HEK293 (cell line): ENCODE results near the gene PODN.

ENCODE experiments used
- CTCF ChIA-PET: fragments of 350-600 bp; formaldehyde crosslinking; extraction: SDS; loops from one replicate; lab custom pipeline; 2021; ENCODE audit warnings: antibody characterized with exemption; lab: Yijun Ruan, JAX
- POLR2A ChIA-PET: fragments of 300-600 bp; formaldehyde crosslinking; extraction: SDS; loops from one replicate; lab custom pipeline; 2020; ENCODE audit warnings: antibody characterized with exemption, inconsistent platforms; lab: Yijun Ruan, JAX
- H3K27ac ChIP-seq: fragments of 200-500 bp; sonication (Bioruptor generic); 2 replicates; pipeline ENCODE4 v1.5.1; 2014; ENCODE audit warnings: low read depth, low read length, control low read depth, inconsistent platforms; ENCODE audit errors: extremely low read depth
- H3K36me3 ChIP-seq, 2 experiments: fragments of 200-500 bp in 1 of 2; sonication (Bioruptor generic) in 1 of 2; 1 replicate in 1 of 2; 2 replicates in 1 of 2; pipeline ENCODE4 v1.5.1; 2014 to 2017; ENCODE audit warnings: inconsistent platforms in 2 of 2, low read length in 2 of 2; ENCODE audit not compliant: control insufficient read depth in 2 of 2, insufficient read depth in 1 of 2
- H3K4me1 ChIP-seq: fragments of 200-500 bp; sonication (Bioruptor generic); 2 replicates; pipeline ENCODE4 v1.5.1; 2014; ENCODE audit warnings: mild to moderate bottlenecking, low read length, inconsistent platforms; ENCODE audit not compliant: control insufficient read depth, insufficient read depth
- H3K4me3 ChIP-seq: 2 replicates; pipeline ENCODE4 v1.5.1; 2011; ENCODE audit warnings: low read depth, mild to moderate bottlenecking, control low read depth, low read length, moderate library complexity
- H3K9me3 ChIP-seq: fragments of 200-500 bp; sonication (Bioruptor generic); 2 replicates; pipeline ENCODE4 v1.5.1; 2014; ENCODE audit warnings: low read depth, low read length, inconsistent platforms; ENCODE audit not compliant: control insufficient read depth, insufficient read depth
- HOXA7 ChIP-seq: sonication (generic); formaldehyde crosslinking; IDR thresholded peaks from 2 replicates; pipeline ENCODE4 v1.8.1; 2022; ENCODE audit warnings: missing genetic modification reagents, borderline replicate concordance
- MZF1 ChIP-seq: fragments of 450-650 bp; formaldehyde crosslinking; IDR thresholded peaks from 2 replicates; pipeline ENCODE4 v1.5.1; 2017; ENCODE audit warnings: missing biosample characterization, missing genetic modification characterization, borderline replicate concordance
- OVOL3 ChIP-seq: fragments of 450-650 bp; formaldehyde crosslinking; IDR thresholded peaks from 2 replicates; pipeline ENCODE4 v1.5.1; 2016; ENCODE audit warnings: missing biosample characterization, missing genetic modification characterization
- TRIM28 ChIP-seq: IDR thresholded peaks from 2 replicates; pipeline ENCODE4 v1.6.1; 2011; ENCODE audit warnings: low read length, control low read depth, borderline replicate concordance
- YY2 ChIP-seq: fragments of 450-650 bp; formaldehyde crosslinking; IDR thresholded peaks from 2 replicates; pipeline ENCODE4 v1.5.1; 2016; ENCODE audit warnings: missing biosample characterization, missing genetic modification characterization
- ZFP69B ChIP-seq: fragments of 450-650 bp; formaldehyde crosslinking; IDR thresholded peaks from 2 replicates; pipeline ENCODE4 v1.5.1; 2016; ENCODE audit warnings: missing biosample characterization, missing genetic modification characterization
- ZNF324 ChIP-seq: fragments of 450-650 bp; formaldehyde crosslinking; IDR thresholded peaks from 2 replicates; pipeline ENCODE4 v1.5.1; 2016; ENCODE audit warnings: missing biosample characterization, missing genetic modification characterization
- ZNF341 ChIP-seq: fragments of 450-650 bp; formaldehyde crosslinking; IDR thresholded peaks from 2 replicates; pipeline ENCODE4; 2016; ENCODE audit warnings: low read depth, missing biosample characterization, missing genetic modification characterization
- ZNF394 ChIP-seq: fragments of 450-650 bp; formaldehyde crosslinking; IDR thresholded peaks from 2 replicates; pipeline ENCODE4 v1.5.1; 2016; ENCODE audit warnings: missing biosample characterization, missing genetic modification characterization, mild to moderate bottlenecking, moderate library complexity, borderline replicate concordance
- ZNF707 ChIP-seq: fragments of 450-650 bp; formaldehyde crosslinking; IDR thresholded peaks from 2 replicates; pipeline ENCODE4 v1.5.1; 2016; ENCODE audit warnings: missing biosample characterization, missing genetic modification characterization
- ZNF791 ChIP-seq: fragments of 450-650 bp; formaldehyde crosslinking; IDR thresholded peaks from 2 replicates; pipeline ENCODE4 v1.5.1; 2016; ENCODE audit warnings: missing biosample characterization, missing genetic modification characterization
- ZSCAN23 ChIP-seq: fragments of 450-650 bp; formaldehyde crosslinking; IDR thresholded peaks from 2 replicates; pipeline ENCODE4 v1.5.1; 2016; ENCODE audit warnings: missing biosample characterization, missing genetic modification characterization
- TF ChIP-seq, protein P1 (sequence below): fragments of 450-650 bp; formaldehyde crosslinking; IDR thresholded peaks from 2 replicates; pipeline ENCODE4 v1.5.1; 2016; ENCODE audit warnings: missing biosample characterization, missing genetic modification characterization
- TF ChIP-seq, protein P2 (sequence below): fragments of 450-650 bp; formaldehyde crosslinking; IDR thresholded peaks from 2 replicates; pipeline ENCODE4 v1.5.1; 2017; ENCODE audit warnings: missing biosample characterization, missing genetic modification characterization
- TF ChIP-seq, protein P3 (sequence below): fragments of 450-650 bp; formaldehyde crosslinking; IDR thresholded peaks from 2 replicates; pipeline ENCODE4 v1.5.1; 2016; ENCODE audit warnings: missing biosample characterization, missing genetic modification characterization
- TF ChIP-seq, protein P4 (sequence below): fragments of 450-650 bp; formaldehyde crosslinking; IDR thresholded peaks from 2 replicates; pipeline ENCODE4 v1.5.1; 2016; ENCODE audit warnings: missing biosample characterization, missing genetic modification characterization
- TF ChIP-seq, protein P5 (sequence below): fragments of 450-650 bp; formaldehyde crosslinking; IDR thresholded peaks from 2 replicates; pipeline ENCODE4 v1.5.1; 2016; ENCODE audit warnings: missing biosample characterization, missing genetic modification characterization
- TF ChIP-seq, protein P6 (sequence below): fragments of 450-650 bp; formaldehyde crosslinking; IDR thresholded peaks from 2 replicates; pipeline ENCODE4 v1.5.1; 2017; ENCODE audit warnings: missing biosample characterization, mild to moderate bottlenecking, missing genetic modification characterization, moderate library complexity
- TF ChIP-seq, protein P7 (sequence below): fragments of 450-650 bp; formaldehyde crosslinking; IDR thresholded peaks from 2 replicates; pipeline ENCODE4 v1.5.1; 2016; ENCODE audit warnings: missing biosample characterization, missing genetic modification characterization
- TF ChIP-seq, protein P8 (sequence below): fragments of 450-650 bp; formaldehyde crosslinking; IDR thresholded peaks from 2 replicates; pipeline ENCODE4 v1.5.1; 2016; ENCODE audit warnings: missing biosample characterization, missing genetic modification characterization

PODN gene

DNA sequence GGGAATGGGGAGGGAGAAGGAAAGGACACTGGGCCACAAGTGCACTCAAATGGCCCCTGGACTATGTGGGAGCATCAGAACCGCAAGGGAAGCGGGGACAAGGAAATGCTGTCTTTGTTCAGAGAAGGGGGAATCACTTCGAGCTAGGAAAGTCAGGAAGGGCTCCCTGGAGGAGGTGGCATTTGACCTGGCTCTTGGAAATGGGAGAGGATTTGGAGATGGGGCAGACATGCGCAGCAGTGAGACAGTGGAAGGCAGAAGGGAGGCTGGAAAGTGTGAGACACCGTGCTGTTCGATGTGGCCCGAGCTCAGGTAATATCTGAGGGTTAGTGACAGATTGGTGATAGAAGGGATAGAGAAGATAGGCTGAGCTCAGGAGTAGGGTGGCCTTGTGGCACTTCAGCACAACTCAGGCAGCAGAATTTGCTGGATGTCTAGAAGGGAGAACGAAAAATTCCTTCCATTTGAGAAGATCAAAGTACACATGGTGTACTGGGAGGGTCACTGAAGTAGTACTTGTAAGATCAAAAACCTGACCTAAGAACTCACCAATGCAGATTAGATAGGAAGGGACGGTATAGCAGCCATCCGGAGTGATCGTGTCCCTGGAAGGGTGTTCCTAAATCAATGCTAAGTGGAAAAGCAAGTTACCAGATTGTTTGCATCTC, 55.1 kb downstream of the PODN start:
- H3K27ac ChIP-seq: no peak overlapping the region
- no peaks in the 10 kb centered on the region for H3K9me3 ChIP-seq
- no peaks in the 10 kb centered on the region for H3K36me3 ChIP-seq
- ChIA-PET POLR2A (no interaction called here), CTCF (interaction anchor here (0.6 kb wide), 1 partner anchor 140 kb away, joined by 3 read pairs; no protein-coding TSS in a partner anchor)
- H3K4me1 ChIP-seq: peaks cover 4% of the 10 kb centered on the region; the same call in 1 of the 2 replicates
- TF ChIP-seq, protein P1, sequence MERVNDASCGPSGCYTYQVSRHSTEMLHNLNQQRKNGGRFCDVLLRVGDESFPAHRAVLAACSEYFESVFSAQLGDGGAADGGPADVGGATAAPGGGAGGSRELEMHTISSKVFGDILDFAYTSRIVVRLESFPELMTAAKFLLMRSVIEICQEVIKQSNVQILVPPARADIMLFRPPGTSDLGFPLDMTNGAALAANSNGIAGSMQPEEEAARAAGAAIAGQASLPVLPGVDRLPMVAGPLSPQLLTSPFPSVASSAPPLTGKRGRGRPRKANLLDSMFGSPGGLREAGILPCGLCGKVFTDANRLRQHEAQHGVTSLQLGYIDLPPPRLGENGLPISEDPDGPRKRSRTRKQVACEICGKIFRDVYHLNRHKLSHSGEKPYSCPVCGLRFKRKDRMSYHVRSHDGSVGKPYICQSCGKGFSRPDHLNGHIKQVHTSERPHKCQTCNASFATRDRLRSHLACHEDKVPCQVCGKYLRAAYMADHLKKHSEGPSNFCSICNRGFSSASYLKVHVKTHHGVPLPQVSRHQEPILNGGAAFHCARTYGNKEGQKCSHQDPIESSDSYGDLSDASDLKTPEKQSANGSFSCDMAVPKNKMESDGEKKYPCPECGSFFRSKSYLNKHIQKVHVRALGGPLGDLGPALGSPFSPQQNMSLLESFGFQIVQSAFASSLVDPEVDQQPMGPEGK (tag by site-specific recombination): no peak
- TF ChIP-seq, protein P2, sequence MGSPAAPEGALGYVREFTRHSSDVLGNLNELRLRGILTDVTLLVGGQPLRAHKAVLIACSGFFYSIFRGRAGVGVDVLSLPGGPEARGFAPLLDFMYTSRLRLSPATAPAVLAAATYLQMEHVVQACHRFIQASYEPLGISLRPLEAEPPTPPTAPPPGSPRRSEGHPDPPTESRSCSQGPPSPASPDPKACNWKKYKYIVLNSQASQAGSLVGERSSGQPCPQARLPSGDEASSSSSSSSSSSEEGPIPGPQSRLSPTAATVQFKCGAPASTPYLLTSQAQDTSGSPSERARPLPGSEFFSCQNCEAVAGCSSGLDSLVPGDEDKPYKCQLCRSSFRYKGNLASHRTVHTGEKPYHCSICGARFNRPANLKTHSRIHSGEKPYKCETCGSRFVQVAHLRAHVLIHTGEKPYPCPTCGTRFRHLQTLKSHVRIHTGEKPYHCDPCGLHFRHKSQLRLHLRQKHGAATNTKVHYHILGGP (tag by site-specific recombination): no peak
- TF ChIP-seq ZNF707 (tag by site-specific recombination): no peak
- TF ChIP-seq, protein P3, sequence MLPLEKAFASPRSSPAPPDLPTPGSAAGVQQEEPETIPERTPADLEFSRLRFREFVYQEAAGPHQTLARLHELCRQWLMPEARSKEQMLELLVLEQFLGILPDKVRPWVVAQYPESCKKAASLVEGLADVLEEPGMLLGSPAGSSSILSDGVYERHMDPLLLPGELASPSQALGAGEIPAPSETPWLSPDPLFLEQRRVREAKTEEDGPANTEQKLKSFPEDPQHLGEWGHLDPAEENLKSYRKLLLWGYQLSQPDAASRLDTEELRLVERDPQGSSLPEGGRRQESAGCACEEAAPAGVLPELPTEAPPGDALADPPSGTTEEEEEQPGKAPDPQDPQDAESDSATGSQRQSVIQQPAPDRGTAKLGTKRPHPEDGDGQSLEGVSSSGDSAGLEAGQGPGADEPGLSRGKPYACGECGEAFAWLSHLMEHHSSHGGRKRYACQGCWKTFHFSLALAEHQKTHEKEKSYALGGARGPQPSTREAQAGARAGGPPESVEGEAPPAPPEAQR (tag by site-specific recombination): no peak
- TF ChIP-seq, protein P4, sequence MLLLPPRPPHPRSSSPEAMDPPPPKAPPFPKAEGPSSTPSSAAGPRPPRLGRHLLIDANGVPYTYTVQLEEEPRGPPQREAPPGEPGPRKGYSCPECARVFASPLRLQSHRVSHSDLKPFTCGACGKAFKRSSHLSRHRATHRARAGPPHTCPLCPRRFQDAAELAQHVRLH (tag by site-specific recombination): no peak
- no peak for TF ChIP-seq ZFP69B (tag by site-specific recombination)
- TF ChIP-seq TRIM28: no peak
- TF ChIP-seq, protein P5, sequence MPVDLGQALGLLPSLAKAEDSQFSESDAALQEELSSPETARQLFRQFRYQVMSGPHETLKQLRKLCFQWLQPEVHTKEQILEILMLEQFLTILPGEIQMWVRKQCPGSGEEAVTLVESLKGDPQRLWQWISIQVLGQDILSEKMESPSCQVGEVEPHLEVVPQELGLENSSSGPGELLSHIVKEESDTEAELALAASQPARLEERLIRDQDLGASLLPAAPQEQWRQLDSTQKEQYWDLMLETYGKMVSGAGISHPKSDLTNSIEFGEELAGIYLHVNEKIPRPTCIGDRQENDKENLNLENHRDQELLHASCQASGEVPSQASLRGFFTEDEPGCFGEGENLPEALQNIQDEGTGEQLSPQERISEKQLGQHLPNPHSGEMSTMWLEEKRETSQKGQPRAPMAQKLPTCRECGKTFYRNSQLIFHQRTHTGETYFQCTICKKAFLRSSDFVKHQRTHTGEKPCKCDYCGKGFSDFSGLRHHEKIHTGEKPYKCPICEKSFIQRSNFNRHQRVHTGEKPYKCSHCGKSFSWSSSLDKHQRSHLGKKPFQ (tag by site-specific recombination): no peak
- no peak overlapping the region for H3K4me3 ChIP-seq

DNA sequence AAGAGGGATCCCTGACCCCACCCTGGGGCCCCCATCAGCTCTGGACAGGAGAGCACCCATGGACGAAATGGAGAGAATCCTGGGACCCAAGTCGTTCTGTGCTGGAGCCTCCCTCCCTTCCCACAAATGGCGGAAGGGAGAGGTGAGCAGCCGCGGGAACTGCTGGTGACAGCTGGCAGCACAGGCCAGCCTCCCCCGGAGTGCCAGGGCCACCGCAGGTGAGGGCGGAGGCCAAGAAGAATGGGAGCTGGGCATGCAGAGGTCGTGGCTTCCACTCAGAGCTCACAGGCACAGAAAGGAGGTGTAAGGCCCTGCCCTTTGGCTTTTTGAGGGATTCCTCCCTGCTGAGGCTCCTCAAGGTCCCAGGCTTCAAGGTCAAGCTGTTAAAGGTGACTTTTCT, 55.8 kb downstream of the PODN start:
- no peak overlapping the region for H3K27ac ChIP-seq
- CTCF ChIA-PET: no interaction called here
- H3K9me3 ChIP-seq: no peaks in the 10 kb centered on the region
- peaks cover 4% of the 10 kb centered on the region; the same call in 1 of the 2 replicates for H3K4me1 ChIP-seq
- TF ChIP-seq HOXA7 (CRISPR knock-in tag): no peak
- TF ChIP-seq ZSCAN23 (tag by site-specific recombination): no peak
- TF ChIP-seq, protein P6, sequence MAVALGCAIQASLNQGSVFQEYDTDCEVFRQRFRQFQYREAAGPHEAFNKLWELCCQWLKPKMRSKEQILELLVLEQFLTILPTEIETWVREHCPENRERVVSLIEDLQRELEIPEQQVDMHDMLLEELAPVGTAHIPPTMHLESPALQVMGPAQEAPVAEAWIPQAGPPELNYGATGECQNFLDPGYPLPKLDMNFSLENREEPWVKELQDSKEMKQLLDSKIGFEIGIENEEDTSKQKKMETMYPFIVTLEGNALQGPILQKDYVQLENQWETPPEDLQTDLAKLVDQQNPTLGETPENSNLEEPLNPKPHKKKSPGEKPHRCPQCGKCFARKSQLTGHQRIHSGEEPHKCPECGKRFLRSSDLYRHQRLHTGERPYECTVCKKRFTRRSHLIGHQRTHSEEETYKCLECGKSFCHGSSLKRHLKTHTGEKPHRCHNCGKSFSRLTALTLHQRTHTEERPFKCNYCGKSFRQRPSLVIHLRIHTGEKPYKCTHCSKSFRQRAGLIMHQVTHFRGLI: no peak
- TF ChIP-seq YY2: no peak
- no peak for TF ChIP-seq ZNF324
- no peak for TF ChIP-seq ZNF394 (tag by site-specific recombination)
- TF ChIP-seq MZF1 (tag by site-specific recombination): no peak
- TF ChIP-seq, protein P7, sequence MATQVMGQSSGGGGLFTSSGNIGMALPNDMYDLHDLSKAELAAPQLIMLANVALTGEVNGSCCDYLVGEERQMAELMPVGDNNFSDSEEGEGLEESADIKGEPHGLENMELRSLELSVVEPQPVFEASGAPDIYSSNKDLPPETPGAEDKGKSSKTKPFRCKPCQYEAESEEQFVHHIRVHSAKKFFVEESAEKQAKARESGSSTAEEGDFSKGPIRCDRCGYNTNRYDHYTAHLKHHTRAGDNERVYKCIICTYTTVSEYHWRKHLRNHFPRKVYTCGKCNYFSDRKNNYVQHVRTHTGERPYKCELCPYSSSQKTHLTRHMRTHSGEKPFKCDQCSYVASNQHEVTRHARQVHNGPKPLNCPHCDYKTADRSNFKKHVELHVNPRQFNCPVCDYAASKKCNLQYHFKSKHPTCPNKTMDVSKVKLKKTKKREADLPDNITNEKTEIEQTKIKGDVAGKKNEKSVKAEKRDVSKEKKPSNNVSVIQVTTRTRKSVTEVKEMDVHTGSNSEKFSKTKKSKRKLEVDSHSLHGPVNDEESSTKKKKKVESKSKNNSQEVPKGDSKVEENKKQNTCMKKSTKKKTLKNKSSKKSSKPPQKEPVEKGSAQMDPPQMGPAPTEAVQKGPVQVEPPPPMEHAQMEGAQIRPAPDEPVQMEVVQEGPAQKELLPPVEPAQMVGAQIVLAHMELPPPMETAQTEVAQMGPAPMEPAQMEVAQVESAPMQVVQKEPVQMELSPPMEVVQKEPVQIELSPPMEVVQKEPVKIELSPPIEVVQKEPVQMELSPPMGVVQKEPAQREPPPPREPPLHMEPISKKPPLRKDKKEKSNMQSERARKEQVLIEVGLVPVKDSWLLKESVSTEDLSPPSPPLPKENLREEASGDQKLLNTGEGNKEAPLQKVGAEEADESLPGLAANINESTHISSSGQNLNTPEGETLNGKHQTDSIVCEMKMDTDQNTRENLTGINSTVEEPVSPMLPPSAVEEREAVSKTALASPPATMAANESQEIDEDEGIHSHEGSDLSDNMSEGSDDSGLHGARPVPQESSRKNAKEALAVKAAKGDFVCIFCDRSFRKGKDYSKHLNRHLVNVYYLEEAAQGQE (tag by site-specific recombination): no peak
- no peak for TF ChIP-seq ZNF341 (tag by site-specific recombination)
- TF ChIP-seq, protein P8, sequence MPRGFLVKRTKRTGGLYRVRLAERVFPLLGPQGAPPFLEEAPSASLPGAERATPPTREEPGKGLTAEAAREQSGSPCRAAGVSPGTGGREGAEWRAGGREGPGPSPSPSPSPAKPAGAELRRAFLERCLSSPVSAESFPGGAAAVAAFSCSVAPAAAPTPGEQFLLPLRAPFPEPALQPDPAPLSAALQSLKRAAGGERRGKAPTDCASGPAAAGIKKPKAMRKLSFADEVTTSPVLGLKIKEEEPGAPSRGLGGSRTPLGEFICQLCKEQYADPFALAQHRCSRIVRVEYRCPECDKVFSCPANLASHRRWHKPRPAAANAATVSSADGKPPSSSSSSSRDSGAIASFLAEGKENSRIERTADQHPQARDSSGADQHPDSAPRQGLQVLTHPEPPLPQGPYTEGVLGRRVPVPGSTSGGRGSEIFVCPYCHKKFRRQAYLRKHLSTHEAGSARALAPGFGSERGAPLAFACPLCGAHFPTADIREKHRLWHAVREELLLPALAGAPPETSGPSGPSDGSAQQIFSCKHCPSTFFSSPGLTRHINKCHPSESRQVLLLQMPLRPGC (tag by site-specific recombination): no peak
- TF ChIP-seq OVOL3 (tag by site-specific recombination): no peak
- no peak for TF ChIP-seq ZNF791 (tag by site-specific recombination)
- TF ChIP-seq, all 188 proteins: peak for 0
- POLR2A ChIA-PET: no interaction called here
- Histone ChIP-seq H3K4me3 (no peak overlapping the region), H3K36me3 (no peaks in the 10 kb centered on the region)
